Thyroid gland (tissue), 4 donors: Measurements from ENCODE around the gene HBD. TPM values are rescaled to one million over a fixed set of nuclear protein-coding genes. Genes with fewer than 3 reads are reported as not detected.

Experiments used
- DNase-seq, 2 donors: peaks; one replicate each; pipeline ENCODE4 v3.0.0-alpha.2; 2019
- H3K27ac ChIP-seq, 3 donors: fragments of 200-600 bp; sonication (generic); 1 replicate in 2 of 3; 2 replicates in 1 of 3; pipeline ENCODE4 v1.5.1; 2016 to 2019; ENCODE audit warnings: mild to moderate bottlenecking in 1 of 3, moderate library complexity in 1 of 3
- H3K27me3 ChIP-seq: fragments of 200-600 bp; sonication (generic); one replicate; pipeline ENCODE4 v1.5.1; 2019
- H3K36me3 ChIP-seq, 2 donors: fragments of 200-600 bp; sonication (generic); one replicate each; pipeline ENCODE4 v1.5.1; 2016 to 2019
- H3K4me1 ChIP-seq, 2 donors: fragments of 200-600 bp; sonication (generic); one replicate each; pipeline ENCODE4 v1.5.1; 2017 to 2019
- H3K4me3 ChIP-seq, 3 donors: fragments of 200-600 bp; sonication (generic); replicated peaks in 1 of 3; 1 replicate in 2 of 3; 2 replicates in 1 of 3; pipeline ENCODE4 v1.5.1; 2016; ENCODE audit warnings: mild to moderate bottlenecking in 1 of 3
- H3K9me3 ChIP-seq: fragments of 200-600 bp; sonication (generic); one replicate; pipeline ENCODE4 v1.5.1; 2017
- CTCF ChIP-seq, 6 experiments: fragments of 200-600 bp in 3 of 6; fragments of 450-650 bp in 3 of 6; sonication (generic) in 3 of 6; IDR thresholded peaks; one replicate each; pipeline ENCODE4 v1.5.1; 2016 to 2019; ENCODE audit warnings: antibody characterized with exemption in 6 of 6, mild to moderate bottlenecking in 2 of 6, inconsistent platforms in 1 of 6, moderate library complexity in 1 of 6
- POLR2A ChIP-seq, 2 donors: fragments of 450-650 bp; IDR thresholded peaks; one replicate each; pipeline ENCODE4 v1.6.1; 2017; ENCODE audit warnings: antibody characterized with exemption in 2 of 2, mild to moderate bottlenecking in 2 of 2, moderate library complexity in 1 of 2
- WGBS, 2 donors: methylation state at CpG; one replicate each; pipeline ENCODE4 v1.1.5; 2017; 5-methylcytosine and 5-hydroxymethylcytosine counted together
- intact Hi-C: fragments of 100-400 bp; cut with DNase I; formaldehyde crosslinking; loops from one replicate; pipeline ENCODE4 v1.15.1; 2023
- total RNA-seq, 4 donors: library from RNA; depleted of rRNA; stranded (reverse); fragments of >200 nt; gene quantifications; one replicate each; pipeline ENCODE4 v1.2.3, GENCODE V29; 2016

Gene HBD
- total RNA-seq, 4 donors from 2014 or later: 1.0 TPM; not detected in 3

- 79 to 95% methylated on average over 1 of the region's 1 CpG for WGBS, 2 donors
- Histone ChIP-seq H3K27me3 (no peaks in the 10 kb centered on the region), H3K27ac (no peak overlapping the region), H3K36me3 (no peaks in the 10 kb centered on the region), H3K4me3 (no peak overlapping the region), H3K9me3 (no peaks in the 10 kb centered on the region), H3K4me1 (no peaks in the 10 kb centered on the region)
- intact Hi-C loops: no loop called here
- DNase-seq: no peak
- TF ChIP-seq POLR2A (IDR thresholded peaks at IDR 0.05): no peak
- TF ChIP-seq CTCF (IDR thresholded peaks at IDR 0.05): no peak
Measured at GRCh38 chr11:5229356-5229755, 4.9 kb downstream of the HBD start.

GRCh38 chr11:5228124-5228523 lies 6.2 kb downstream of the HBD start:
- no peak for DNase-seq
- no peaks in the 10 kb centered on the region for H3K4me1 ChIP-seq
- no peak overlapping the region for H3K4me3 ChIP-seq
- no peaks in the 10 kb centered on the region for H3K36me3 ChIP-seq
- H3K27me3 ChIP-seq: no peaks in the 10 kb centered on the region
- no peak overlapping the region for H3K27ac ChIP-seq
- intact Hi-C loops: no loop called here
- H3K9me3 ChIP-seq: no peaks in the 10 kb centered on the region
- 63 to 64% methylated on average over 5 of the region's 5 CpGs for whole genome bisulfite sequencing, 2 donors
- TF ChIP-seq CTCF (IDR thresholded peaks at IDR 0.05): no peak
- no peak for TF ChIP-seq POLR2A (IDR thresholded peaks at IDR 0.05)

DNA sequence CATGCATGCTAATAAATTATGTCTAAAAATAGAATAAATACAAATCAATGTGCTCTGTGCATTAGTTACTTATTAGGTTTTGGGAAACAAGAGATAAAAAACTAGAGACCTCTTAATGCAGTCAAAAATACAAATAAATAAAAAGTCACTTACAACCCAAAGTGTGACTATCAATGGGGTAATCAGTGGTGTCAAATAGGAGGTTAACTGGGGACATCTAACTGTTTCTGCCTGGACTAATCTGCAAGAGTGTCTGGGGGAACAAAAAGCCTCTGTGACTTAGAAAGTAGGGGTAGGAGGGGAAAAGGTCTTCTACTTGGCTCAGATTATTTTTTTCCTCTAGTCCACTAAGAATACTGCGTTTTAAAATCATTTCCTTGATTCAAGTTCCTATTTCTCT lies 6.6 kb downstream of the HBD start:
- WGBS, 2 donors: 40 to 45% methylated on average over 1 of the region's 1 CpG
- Histone ChIP-seq H3K4me3 (no peak overlapping the region), H3K4me1 (no peaks in the 10 kb centered on the region), H3K27ac (no peak overlapping the region), H3K27me3 (no peaks in the 10 kb centered on the region), H3K36me3 (no peaks in the 10 kb centered on the region), H3K9me3 (no peaks in the 10 kb centered on the region)
- no peak for DNase-seq
- intact Hi-C loops: no loop called here
- no peak for TF ChIP-seq POLR2A (IDR thresholded peaks at IDR 0.05)
- no peak for TF ChIP-seq CTCF (IDR thresholded peaks at IDR 0.05)

DNA sequence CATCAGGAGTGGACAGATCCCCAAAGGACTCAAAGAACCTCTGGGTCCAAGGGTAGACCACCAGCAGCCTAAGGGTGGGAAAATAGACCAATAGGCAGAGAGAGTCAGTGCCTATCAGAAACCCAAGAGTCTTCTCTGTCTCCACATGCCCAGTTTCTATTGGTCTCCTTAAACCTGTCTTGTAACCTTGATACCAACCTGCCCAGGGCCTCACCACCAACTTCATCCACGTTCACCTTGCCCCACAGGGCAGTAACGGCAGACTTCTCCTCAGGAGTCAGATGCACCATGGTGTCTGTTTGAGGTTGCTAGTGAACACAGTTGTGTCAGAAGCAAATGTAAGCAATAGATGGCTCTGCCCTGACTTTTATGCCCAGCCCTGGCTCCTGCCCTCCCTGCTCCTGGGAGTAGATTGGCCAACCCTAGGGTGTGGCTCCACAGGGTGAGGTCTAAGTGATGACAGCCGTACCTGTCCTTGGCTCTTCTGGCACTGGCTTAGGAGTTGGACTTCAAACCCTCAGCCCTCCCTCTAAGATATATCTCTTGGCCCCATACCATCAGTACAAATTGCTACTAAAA lies 7.5 kb downstream of the HBD start, which contains the start of gene HBB:
Gene HBB, minus strand, starts transcription at position 340 of the 579 bp plus-strand sequence. Its CDS starts 50 bp downstream, at position 290.
- no peak for DNase-seq
- H3K4me1 ChIP-seq: no peaks in the 10 kb centered on the region
- 88 to 92% methylated on average over 3 of the region's 3 CpGs for WGBS, 2 donors
- intact Hi-C loops: no loop called here
- no peak within 1 kb of the TSS for H3K4me3 ChIP-seq
- no peaks in the 10 kb centered on the region for H3K36me3 ChIP-seq
- H3K9me3 ChIP-seq: no peaks in the 10 kb centered on the region
- no peak within 1 kb of the TSS for H3K27ac ChIP-seq
- H3K27me3 ChIP-seq: no peaks in the 10 kb centered on the region
- TF ChIP-seq POLR2A (IDR thresholded peaks at IDR 0.05) (no peak), CTCF (IDR thresholded peaks at IDR 0.05) (no peak)

DNA sequence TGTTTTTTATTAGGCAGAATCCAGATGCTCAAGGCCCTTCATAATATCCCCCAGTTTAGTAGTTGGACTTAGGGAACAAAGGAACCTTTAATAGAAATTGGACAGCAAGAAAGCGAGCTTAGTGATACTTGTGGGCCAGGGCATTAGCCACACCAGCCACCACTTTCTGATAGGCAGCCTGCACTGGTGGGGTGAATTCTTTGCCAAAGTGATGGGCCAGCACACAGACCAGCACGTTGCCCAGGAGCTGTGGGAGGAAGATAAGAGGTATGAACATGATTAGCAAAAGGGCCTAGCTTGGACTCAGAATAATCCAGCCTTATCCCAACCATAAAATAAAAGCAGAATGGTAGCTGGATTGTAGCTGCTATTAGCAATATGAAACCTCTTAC lies 8.8 kb downstream of the HBD start:
- Histone ChIP-seq H3K27me3 (no peaks in the 10 kb centered on the region), H3K27ac (no peak overlapping the region), H3K4me3 (no peak overlapping the region), H3K4me1 (no peaks in the 10 kb centered on the region), H3K9me3 (no peaks in the 10 kb centered on the region), H3K36me3 (no peaks in the 10 kb centered on the region)
- WGBS, 2 donors: 64 to 82% methylated on average over 2 of the region's 2 CpGs
- no peak for DNase-seq
- no peak for TF ChIP-seq CTCF (IDR thresholded peaks at IDR 0.05)
- TF ChIP-seq POLR2A (IDR thresholded peaks at IDR 0.05): no peak
- intact Hi-C loops: no loop called here
